ENCODE results near the gene USP46. TPM values are rescaled to one million over a fixed set of nuclear protein-coding genes. Genes with fewer than 3 reads are reported as not detected.

The USP46 gene
- total RNA-seq, 1 donor from 2014 or later, result 76.4 TPM

DNA sequence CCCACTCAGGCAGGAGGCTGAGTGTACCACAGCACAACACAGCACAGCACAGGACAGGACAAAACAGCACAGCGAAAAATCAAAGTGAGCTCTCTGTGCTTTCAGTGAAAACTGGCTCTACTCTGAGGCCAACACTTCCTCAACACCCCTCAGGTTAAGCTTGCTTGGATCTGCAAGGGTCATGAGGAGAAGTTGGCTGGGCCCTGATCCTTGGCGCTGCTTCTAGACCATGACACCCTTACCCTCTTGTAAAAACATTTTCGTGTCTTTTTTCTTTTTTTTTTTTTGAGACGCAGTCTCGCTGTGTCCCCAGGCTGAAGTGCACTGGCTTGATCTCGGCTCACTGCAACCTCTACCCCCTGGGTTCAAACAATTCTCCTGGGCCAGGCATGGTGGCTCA is 25.3 kb downstream of the USP46 start:
- Histone ChIP-seq H3K36me3 (no peaks in the 10 kb centered on the region), H3K4me1 (peaks cover 45% of the 10 kb centered on the region), H3K9me3 (replicated peaks) (no peaks in the 10 kb centered on the region), H3K27ac (replicated peaks) (no peak overlapping the region), H3K4me3 (no peak overlapping the region), H3K27me3 (ENCODE audit: low read depth) (no peaks in the 10 kb centered on the region)
- DNase-seq, result no peak
- intact Hi-C loops (cut with micrococcal nuclease), result no loop called here
- no peak for TF ChIP-seq CTCF (IDR thresholded peaks at IDR 0.05; ENCODE audit: borderline replicate concordance)

GRCh38 chr4:52628974-52629373 is 30.1 kb downstream of the USP46 start:
- no peaks in the 10 kb centered on the region for H3K9me3 ChIP-seq (replicated peaks)
- no peak overlapping the region for H3K4me3 ChIP-seq
- H3K27ac ChIP-seq (replicated peaks), result peak overlapping the region; percentile 22
- peaks cover 34% of the 10 kb centered on the region for H3K4me1 ChIP-seq
- no peak for TF ChIP-seq CTCF (IDR thresholded peaks at IDR 0.05; ENCODE audit: borderline replicate concordance)
- no peak for DNase-seq
- no peaks in the 10 kb centered on the region for H3K27me3 ChIP-seq (ENCODE audit: low read depth)
- peaks cover 32% of the 10 kb centered on the region for H3K36me3 ChIP-seq
- intact Hi-C loops (cut with micrococcal nuclease), result no loop called here

GRCh38 chr4:52628543-52628942 is 30.6 kb downstream of the USP46 start:
- intact Hi-C loops (cut with micrococcal nuclease), result no loop called here
- Histone ChIP-seq H3K9me3 (replicated peaks) (no peaks in the 10 kb centered on the region), H3K36me3 (peaks cover 33% of the 10 kb centered on the region), H3K4me3 (no peak overlapping the region), H3K4me1 (peaks cover 30% of the 10 kb centered on the region), H3K27ac (replicated peaks) (peak overlapping the region; percentile 22), H3K27me3 (ENCODE audit: low read depth) (no peaks in the 10 kb centered on the region)
- no peak for TF ChIP-seq CTCF (IDR thresholded peaks at IDR 0.05; ENCODE audit: borderline replicate concordance)
- no peak for DNase-seq

DNA sequence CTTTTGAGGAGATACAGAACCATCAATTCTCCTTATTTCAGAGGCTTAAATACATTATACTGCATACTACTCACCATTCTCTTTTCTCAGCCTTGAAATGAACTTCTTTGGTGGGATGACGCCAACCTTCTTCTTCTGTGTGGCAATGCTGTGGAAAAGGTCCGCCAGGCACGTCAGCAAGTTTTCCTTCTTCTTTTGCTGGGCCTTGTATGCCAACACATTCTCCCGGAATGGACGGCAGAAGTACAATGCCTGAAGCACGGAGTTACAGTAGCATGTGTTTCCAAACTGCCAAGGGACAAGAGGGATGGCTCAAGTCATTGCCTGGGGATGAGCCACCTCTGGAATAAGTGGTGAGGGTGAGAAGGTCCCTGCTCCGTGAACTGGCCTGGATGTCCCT is 31.2 kb downstream of the USP46 start:
- Histone ChIP-seq H3K4me3 (no peak overlapping the region), H3K36me3 (peaks cover 36% of the 10 kb centered on the region), H3K4me1 (peaks cover 27% of the 10 kb centered on the region), H3K9me3 (replicated peaks) (no peaks in the 10 kb centered on the region), H3K27ac (replicated peaks) (no peak overlapping the region), H3K27me3 (ENCODE audit: low read depth) (no peaks in the 10 kb centered on the region)
- no peak for TF ChIP-seq CTCF (IDR thresholded peaks at IDR 0.05; ENCODE audit: borderline replicate concordance)
- intact Hi-C loops (cut with micrococcal nuclease), result no loop called here
- DNase-seq, result no peak

DNA sequence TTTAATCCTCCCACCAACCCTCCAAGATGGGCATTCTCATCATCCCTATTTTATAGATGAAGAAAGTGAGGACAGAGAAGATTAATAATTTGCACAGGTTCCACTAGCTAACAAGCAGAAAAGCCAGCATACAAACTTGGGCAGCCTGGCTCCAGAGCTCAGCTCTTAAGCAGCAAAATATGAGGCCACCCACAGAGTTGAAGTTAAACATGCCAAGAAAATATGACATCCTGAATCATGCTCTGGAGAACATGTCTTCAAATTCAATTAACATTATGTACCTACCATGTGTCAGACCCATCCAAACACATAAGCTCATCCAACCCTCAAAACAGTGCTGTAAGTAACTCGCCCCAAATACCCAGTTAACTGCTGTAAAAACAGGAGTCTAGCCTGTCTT is 33.9 kb downstream of the USP46 start:
- Histone ChIP-seq H3K4me3 (no peak overlapping the region), H3K27me3 (ENCODE audit: low read depth) (no peaks in the 10 kb centered on the region), H3K27ac (replicated peaks) (no peak overlapping the region), H3K9me3 (replicated peaks) (no peaks in the 10 kb centered on the region), H3K36me3 (peaks cover 36% of the 10 kb centered on the region), H3K4me1 (peaks cover 30% of the 10 kb centered on the region)
- no peak for DNase-seq
- intact Hi-C loops (cut with micrococcal nuclease), result no loop called here
- no peak for TF ChIP-seq CTCF (IDR thresholded peaks at IDR 0.05; ENCODE audit: borderline replicate concordance)

DNA sequence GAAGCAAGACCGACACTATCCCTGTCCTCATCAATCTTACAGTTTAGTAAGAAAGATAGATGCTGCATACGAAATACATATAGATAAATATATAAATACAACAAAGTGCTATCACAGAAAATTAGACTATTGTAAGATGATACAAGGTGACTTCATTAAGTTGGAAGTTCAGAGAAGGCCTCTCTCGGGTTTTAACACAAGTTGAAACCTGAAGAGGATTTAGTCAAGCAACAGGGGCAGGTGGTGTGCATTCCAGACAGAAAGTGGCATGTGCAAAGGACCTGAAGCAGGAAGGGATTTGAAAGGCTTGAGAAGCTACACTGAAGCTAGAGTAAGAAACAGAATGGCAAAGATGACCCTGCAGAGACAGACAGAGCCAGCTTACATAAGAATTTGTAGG is 36.5 kb downstream of the USP46 start:
- Histone ChIP-seq H3K36me3 (peaks cover 35% of the 10 kb centered on the region), H3K27me3 (ENCODE audit: low read depth) (no peaks in the 10 kb centered on the region), H3K9me3 (replicated peaks) (no peaks in the 10 kb centered on the region), H3K27ac (replicated peaks) (no peak overlapping the region), H3K4me3 (no peak overlapping the region), H3K4me1 (peaks cover 32% of the 10 kb centered on the region)
- intact Hi-C loops (cut with micrococcal nuclease), result no loop called here
- TF ChIP-seq CTCF (IDR thresholded peaks at IDR 0.05; ENCODE audit: borderline replicate concordance), result no peak
- DNase-seq, result no peak
